ENCODE measurements around the gene CORO1C. TPM values are rescaled to one million over a fixed set of nuclear protein-coding genes. Genes with fewer than 3 reads are reported as not detected.

The CORO1C gene
- total RNA-seq, 1 donor from 2014 or later, result 107 TPM

- no peak for ATAC-seq
Observed at GRCh38 chr12:108613548-108613947, 117.8 kb downstream of the CORO1C start.

- no peak for ATAC-seq
Observed at GRCh38 chr12:108612788-108613282, 118.5 kb downstream of the CORO1C start.

- ATAC-seq, result peak; percentile 23
Observed at GRCh38 chr12:108611884-108612415, 119.4 kb downstream of the CORO1C start.

GRCh38 chr12:108610856-108611605 lies 120.3 kb downstream of the CORO1C start:
- no peak for ATAC-seq

GRCh38 chr12:108610336-108610815 lies 120.9 kb downstream of the CORO1C start:
- ATAC-seq, result no peak

GRCh38 chr12:108609537-108610335 lies 121.6 kb downstream of the CORO1C start:
- no peak for ATAC-seq

GRCh38 chr12:108608616-108609015 lies 122.7 kb downstream of the CORO1C start:
- no peak for ATAC-seq

GRCh38 chr12:108607981-108608600 lies 123.2 kb downstream of the CORO1C start:
- no peak for ATAC-seq

GRCh38 chr12:108606492-108606891 lies 124.8 kb downstream of the CORO1C start:
- no peak for ATAC-seq

- no peak for ATAC-seq
Observed at GRCh38 chr12:108605690-108606406, 125.5 kb downstream of the CORO1C start.

GRCh38 chr12:108605000-108605689 lies 126.2 kb downstream of the CORO1C start:
- ATAC-seq, result no peak

GRCh38 chr12:108604208-108604941 lies 126.9 kb downstream of the CORO1C start:
- ATAC-seq, result no peak

GRCh38 chr12:108603743-108604142 lies 127.6 kb downstream of the CORO1C start:
- no peak for ATAC-seq

GRCh38 chr12:108602976-108603704 lies 128.2 kb downstream of the CORO1C start:
- ATAC-seq, result no peak

- ATAC-seq, result no peak
Observed at GRCh38 chr12:108602209-108602705, 129.1 kb downstream of the CORO1C start.

- no peak for ATAC-seq
Observed at GRCh38 chr12:108600702-108601007, 130.7 kb downstream of the CORO1C start.

GRCh38 chr12:108599948-108600701 lies 131.2 kb downstream of the CORO1C start:
- ATAC-seq, result no peak

- no peak for ATAC-seq
Observed at GRCh38 chr12:108599541-108599940, 131.8 kb downstream of the CORO1C start.

- ATAC-seq, result no peak
Observed at GRCh38 chr12:108598553-108599250, 132.6 kb downstream of the CORO1C start.
